ENCODE data around the gene MRPL51.

GRCh38 chr12:6462234-6462995 is 30.6 kb downstream of the MRPL51 start:
- TF ChIP-seq CTCF (IDR thresholded peaks at IDR 0.05) (no peak), ZFX (IDR thresholded peaks at IDR 0.05; ENCODE audit: borderline replicate concordance) (no peak)

All from 22Rv1 (cell line).